Measurements from ENCODE around the gene ALB.
"Not testable (repeated sequence)": the region's sequence is repeated elsewhere in the genome, so short reads cannot be mapped to it uniquely, and the experiment has no call there.

Gene ALB

DNA sequence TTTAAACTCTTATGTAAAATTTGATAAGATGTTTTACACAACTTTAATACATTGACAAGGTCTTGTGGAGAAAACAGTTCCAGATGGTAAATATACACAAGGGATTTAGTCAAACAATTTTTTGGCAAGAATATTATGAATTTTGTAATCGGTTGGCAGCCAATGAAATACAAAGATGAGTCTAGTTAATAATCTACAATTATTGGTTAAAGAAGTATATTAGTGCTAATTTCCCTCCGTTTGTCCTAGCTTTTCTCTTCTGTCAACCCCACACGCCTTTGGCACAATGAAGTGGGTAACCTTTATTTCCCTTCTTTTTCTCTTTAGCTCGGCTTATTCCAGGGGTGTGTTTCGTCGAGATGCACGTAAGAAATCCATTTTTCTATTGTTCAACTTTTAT is at the start of gene ALB:
TSS of gene ALB (plus strand) at position 246 of the 400 bp plus-strand sequence. CDS start at position 287, 41 bp downstream.
- DNase-seq, result no peak

GRCh38 chr4:73357174-73357573 is 46.9 kb upstream of the ALB start:
- DNase-seq, result not testable (repeated sequence)

GRCh38 chr4:73369506-73370199 is 34.4 kb upstream of the ALB start:
- not testable (repeated sequence) for DNase-seq

GRCh38 chr4:73375328-73375741 is 28.8 kb upstream of the ALB start:
- DNase-seq, result no peak

GRCh38 chr4:73376251-73376650 is 27.8 kb upstream of the ALB start:
- no peak for DNase-seq

GRCh38 chr4:73376976-73377375 is 27.1 kb upstream of the ALB start:
- no peak for DNase-seq

DNA sequence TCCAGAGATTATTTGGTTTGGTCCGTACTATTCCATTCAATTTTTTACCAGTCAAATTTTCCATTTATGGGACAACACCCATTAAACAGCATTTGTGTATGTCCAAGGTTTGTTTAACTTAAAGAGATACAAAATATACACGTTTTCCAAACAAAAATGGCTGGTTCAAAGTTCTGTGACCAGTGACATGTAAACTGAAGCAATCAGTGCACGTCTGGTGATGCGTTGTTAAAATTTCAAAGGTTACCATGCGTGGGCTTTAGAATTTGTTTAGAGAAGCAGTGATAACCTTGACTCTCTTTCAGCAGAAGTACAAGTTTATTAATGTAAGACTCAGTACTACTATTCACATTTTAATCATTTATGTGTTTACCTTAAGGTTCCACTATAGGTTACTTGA is 25.2 kb upstream of the ALB start:
- DNase-seq, result no peak

DNA sequence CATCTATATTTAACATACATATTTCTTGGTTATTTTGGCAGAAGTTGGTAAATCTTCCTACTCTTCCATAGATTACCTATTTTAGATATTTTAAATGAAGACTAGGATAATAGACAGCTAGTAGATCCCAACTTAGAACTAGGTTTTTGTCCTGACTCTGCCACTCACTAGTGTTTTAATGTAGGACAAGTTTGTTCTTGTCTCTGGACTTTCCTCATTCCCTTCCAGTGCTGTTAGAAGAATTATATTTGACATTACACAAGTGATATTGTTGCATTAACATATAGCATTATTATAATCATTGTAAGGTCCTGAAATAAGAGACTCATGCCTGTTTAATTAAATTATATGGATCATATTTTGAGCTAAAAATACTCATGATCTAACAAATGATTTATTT is 24.1 kb upstream of the ALB start:
- no peak for DNase-seq

DNA sequence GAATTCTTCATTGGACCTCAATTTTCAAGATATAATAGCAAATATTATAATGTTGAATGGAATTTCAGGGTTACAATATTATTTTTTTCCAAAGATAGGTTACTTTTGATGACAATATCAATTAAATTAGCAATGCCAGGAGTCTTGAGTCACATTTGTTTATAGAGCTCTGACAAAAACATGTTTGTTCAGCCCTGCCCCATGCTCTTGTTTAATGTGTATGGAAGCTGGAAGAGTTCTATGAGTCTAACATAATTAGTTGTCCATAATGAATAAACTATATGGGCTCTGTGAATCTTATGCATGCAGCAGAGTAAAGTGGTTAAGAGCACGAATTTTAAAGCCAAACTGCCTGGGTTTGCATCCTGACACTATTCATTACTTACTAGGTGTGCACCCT is 22.9 kb upstream of the ALB start:
- DNase-seq, result no peak

DNA sequence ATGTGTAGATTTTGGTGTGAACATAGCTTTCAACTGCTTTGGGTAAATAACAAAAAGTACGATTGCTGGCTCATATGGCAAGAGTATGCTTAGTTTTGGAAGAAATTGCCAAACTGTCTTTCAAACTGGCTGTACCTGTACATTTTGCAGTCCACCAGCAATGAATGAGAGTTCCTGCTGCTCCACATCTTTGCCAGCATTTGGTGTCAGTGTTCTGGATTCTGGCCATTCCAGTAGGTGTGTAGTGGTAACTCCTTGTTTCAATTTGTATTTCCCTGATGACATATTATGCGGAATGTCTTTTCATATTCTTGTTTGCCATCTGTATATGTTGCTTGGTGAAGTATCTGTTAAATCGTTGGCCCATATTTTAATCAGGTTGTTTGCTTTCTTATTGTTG is 20.6 kb upstream of the ALB start:
- no peak for DNase-seq

DNA sequence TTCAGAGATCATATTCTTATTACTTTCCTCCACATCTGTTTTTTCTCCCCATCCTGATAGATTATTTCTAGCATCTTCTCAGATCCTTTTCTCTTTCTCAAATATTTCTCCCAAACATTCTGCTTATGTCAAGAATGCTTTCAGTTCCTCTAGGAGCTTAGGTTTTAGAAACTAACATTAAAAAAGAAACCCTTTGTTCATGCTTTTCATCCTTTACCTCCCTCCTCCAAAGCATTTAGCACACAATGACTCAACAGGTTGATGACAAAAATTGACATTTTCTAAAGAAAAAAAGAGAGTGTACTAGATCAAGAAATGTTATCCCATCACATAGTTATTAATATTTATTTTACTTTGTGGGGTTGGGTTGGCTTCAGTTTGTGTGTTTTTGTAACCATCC is 16.5 kb upstream of the ALB start:
- DNase-seq, result no peak

- DNase-seq, result no peak
These were observed 15.2 kb upstream of the ALB start for GRCh38 chr4:73388887-73389286.

DNA sequence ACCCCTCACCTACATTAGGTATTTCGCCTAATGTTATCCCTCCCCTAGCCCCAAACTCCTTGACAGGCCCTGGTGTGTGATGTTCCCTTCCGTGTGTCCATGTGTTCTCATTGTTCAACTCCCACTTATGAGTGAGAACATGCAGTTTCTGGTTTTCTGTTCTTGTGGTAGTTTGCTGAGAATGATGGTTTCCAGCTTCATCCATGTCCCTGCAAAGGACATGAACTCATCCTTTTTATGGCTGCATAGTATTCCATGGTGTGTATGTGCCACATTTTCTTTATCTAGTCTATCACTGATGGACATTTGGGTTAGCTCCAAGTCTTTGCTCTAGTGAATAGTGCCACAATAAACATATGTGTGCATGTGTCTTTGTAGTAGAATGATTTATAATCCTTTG is 14.4 kb upstream of the ALB start:
- DNase-seq, result not testable (repeated sequence)

- DNase-seq, result no peak
These were observed 12.3 kb upstream of the ALB start for GRCh38 chr4:73391774-73392173.

- no peak for DNase-seq
These were observed 11.2 kb upstream of the ALB start for GRCh38 chr4:73392936-73393335.

- no peak for DNase-seq
These were observed 7.8 kb upstream of the ALB start for GRCh38 chr4:73396304-73396703.

- DNase-seq, result no peak
These were observed 6.8 kb upstream of the ALB start for GRCh38 chr4:73396993-73397972.

- no peak for DNase-seq
These were observed 2.7 kb upstream of the ALB start for GRCh38 chr4:73401412-73401811.

- no peak for DNase-seq
These were observed 370 bp downstream of the ALB start for GRCh38 chr4:73404457-73404856.

DNA sequence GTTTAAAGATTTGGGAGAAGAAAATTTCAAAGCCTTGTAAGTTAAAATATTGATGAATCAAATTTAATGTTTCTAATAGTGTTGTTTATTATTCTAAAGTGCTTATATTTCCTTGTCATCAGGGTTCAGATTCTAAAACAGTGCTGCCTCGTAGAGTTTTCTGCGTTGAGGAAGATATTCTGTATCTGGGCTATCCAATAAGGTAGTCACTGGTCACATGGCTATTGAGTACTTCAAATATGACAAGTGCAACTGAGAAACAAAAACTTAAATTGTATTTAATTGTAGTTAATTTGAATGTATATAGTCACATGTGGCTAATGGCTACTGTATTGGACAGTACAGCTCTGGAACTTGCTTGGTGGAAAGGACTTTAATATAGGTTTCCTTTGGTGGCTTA is 1.1 kb downstream of the ALB start:
- DNase-seq, result no peak

- no peak for DNase-seq
These were observed 2.4 kb downstream of the ALB start for GRCh38 chr4:73406548-73406875.

- DNase-seq, result no peak
These were observed 3.2 kb downstream of the ALB start for GRCh38 chr4:73407227-73407673.

DNA sequence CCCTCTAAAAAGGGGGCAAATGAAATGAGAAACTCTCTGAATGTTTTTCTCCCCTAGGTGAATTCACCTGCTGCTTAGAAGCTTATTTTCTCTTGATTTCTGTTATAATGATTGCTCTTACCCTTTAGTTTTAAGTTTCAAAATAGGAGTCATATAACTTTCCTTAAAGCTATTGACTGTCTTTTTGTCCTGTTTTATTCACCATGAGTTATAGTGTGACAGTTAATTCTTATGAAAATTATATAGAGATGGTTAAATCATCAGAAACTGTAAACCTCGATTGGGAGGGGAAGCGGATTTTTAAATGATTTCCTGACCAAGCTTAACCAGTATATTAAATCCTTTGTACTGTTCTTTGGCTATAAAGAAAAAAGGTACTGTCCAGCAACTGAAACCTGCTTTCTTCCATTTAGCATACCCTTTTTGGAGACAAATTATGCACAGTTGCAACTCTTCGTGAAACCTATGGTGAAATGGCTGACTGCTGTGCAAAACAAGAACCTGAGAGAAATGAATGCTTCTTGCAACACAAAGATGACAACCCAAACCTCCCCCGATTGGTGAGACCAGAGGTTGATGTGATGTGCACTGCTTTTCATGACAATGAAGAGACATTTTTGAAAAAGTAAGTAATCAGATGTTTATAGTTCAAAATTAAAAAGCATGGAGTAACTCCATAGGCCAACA is 4.2 kb downstream of the ALB start:
- DNase-seq, result no peak

All from activated T-cell treated with anti-CD3 and anti-CD28 coated beads, Interleukin-2, amount 50 U/mL, for 48 hours (primary cell).